CD1c-positive myeloid dendritic cell (primary cell): Measurements from ENCODE around the gene MSANTD1.

Experiments used
- DNase-seq: peaks from one replicate; pipeline ENCODE4 v3.0.0-alpha.2; 2016; ENCODE audit errors: extremely low spot score

MSANTD1 gene

DNA sequence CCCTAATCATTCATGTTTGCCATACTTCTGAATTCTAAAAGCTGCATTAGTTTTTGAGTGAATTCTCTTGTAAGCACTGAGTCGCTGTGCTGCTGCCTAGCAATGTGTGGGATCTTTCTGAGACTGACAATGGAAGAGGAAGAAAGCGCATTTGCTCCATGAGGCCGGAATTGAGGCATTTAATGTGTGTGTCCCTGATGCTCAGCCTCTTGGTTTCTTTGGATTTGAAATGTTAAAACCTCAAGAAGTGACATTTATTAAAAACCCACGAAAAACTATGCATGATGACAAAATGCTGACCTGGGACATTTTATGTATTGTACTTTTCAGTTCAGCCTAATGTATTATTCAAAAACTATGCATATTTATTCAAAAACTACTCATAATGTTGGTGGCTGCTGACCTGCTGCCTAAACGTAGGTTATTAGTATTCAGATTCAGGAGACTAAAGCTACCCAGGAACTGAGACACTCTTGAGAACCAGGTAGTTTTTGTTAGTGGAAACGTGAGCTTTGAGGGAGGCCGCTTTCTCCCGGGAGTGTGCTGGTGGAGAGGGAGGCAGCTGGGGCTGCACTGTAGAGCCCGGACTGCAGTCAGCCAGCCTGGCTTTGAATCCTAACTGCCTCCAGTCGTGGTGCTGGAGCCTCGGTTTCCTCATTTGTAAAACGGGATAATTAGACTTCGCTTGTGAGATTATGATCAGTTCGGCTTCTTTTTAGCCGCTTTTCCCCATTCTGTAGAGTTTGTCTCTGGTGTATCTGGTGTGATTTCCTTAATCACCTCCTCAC is 55.2 kb downstream of the MSANTD1 start:
- no peak for DNase-seq

DNA sequence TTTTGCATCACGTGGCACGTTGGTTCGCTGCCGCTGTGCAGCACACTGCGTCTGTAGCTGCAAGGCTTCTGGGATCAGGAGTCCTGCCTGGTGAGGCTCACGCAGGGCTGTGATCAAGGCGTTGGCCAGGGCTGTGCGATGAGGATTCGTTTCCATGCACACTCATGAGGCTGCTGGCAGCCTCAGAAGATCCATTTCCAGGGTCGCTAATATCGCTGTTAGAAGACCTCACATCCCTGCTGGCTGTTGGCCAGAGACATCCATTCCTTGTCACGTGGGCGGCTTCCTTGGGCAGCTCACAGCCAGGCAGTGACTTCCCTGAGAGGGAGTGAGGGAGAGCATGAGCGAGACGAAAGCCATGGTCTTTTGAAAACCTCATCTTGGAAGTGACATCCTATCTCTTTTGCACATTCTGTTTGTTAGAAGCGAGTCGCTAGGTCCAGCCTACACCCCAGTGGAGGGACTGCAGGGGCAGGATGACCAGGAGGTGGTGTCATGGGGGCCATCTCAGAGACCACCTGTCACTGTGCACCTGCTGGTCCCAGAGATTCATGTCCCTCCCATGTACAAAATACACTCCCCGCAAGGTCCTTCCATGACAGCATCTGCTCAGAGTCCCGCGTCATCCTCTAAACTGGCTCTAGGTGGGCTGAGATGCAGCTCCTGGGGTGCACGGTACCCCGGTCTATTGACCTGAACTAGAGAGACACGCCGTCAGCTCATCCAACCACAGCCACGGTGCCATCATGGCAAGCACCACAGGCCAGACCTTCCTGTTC is 56.1 kb downstream of the MSANTD1 start:
- no peak for DNase-seq

DNA sequence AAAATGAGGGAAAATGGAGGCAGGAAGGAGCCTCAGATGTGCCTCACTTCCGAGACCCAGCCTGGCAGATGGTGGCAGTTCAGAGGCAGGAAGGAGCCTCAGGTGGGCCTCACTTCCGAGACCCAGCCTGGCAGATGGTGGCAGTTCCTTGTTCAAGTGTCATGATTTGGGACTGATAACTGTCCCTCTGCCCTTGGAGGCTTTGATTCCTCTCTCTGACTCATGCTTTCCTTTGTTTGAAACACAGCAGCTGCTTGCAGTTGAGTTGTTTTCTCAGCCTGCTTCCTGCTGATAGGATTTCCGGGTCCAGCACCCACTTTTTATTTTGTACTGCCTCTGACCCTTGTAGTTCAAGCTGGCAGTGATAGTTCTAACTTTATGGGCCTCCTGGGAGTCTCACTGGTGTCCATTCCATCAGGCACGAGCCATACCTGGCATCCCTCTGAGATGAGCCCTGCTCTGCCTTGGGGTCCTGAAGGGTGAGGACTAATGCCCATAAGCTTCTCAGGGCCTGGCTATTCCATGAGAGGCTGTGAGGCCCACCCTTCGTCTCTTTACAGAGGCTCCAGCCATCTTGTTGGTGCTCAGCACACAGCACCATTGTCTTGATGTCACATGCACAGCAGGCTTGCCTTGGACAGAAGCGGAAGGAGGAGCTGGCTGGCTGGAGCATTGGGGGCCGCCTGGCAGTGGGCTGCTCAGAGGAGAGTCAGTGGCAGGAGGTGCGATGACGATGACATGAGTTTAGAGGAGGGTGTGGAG is 56.8 kb downstream of the MSANTD1 start:
- DNase-seq: no peak
